Tibial artery (tissue), 4 donors: ENCODE results near the gene LDB1.

Experiments used
- DNase-seq, 2 donors: peaks; one replicate each; pipeline ENCODE4 v3.0.0-alpha.2; 2019
- H3K27ac ChIP-seq, 2 donors: fragments of 200-600 bp; sonication (generic) in 1 of 2; 1 replicate in 1 of 2; 2 replicates in 1 of 2; pipeline ENCODE4 v1.5.1; 2018 to 2019; ENCODE audit warnings: mild to moderate bottlenecking in 1 of 2
- H3K27me3 ChIP-seq, 2 donors: fragments of 200-600 bp; sonication (generic) in 1 of 2; one replicate each; pipeline versions ENCODE4 v1.5.1 to v1.6.0; 2016 to 2019
- H3K36me3 ChIP-seq, 3 donors: fragments of 200-600 bp; sonication (generic) in 2 of 3; one replicate each; pipeline ENCODE4 v1.5.1; 2016 to 2019; ENCODE audit warnings: mild to moderate bottlenecking in 2 of 3
- H3K4me1 ChIP-seq, 4 donors: fragments of 200-600 bp; sonication (generic) in 2 of 4; 1 replicate in 3 of 4; 2 replicates in 1 of 4; pipeline ENCODE4 v1.5.1; 2016 to 2019
- H3K4me3 ChIP-seq, 2 donors: fragments of 200-600 bp; sonication (generic) in 1 of 2; 1 replicate in 1 of 2; 2 replicates in 1 of 2; pipeline ENCODE4 v1.5.1; 2018 to 2019; ENCODE audit warnings: mild to moderate bottlenecking in 2 of 2
- H3K9me3 ChIP-seq, 3 donors: fragments of 200-600 bp; sonication (generic) in 1 of 3; one replicate each; pipeline ENCODE4 v1.5.1; 2016 to 2019
- intact Hi-C: fragments of 100-400 bp; cut with DNase I; formaldehyde crosslinking; loops from one replicate; pipeline ENCODE4 v1.15.0; 2023; ENCODE audit warnings: low total_unique reads
- TF ChIP-seq, protein P1 (sequence below), 2 experiments: fragments of 200-600 bp in 1 of 2; fragments of 450-650 bp in 1 of 2; IDR thresholded peaks; one replicate each; pipeline ENCODE4 v1.5.1; 2017 to 2019; ENCODE audit warnings: antibody characterized with exemption in 2 of 2, mild to moderate bottlenecking in 1 of 2, moderate library complexity in 1 of 2

The LDB1 gene

DNA sequence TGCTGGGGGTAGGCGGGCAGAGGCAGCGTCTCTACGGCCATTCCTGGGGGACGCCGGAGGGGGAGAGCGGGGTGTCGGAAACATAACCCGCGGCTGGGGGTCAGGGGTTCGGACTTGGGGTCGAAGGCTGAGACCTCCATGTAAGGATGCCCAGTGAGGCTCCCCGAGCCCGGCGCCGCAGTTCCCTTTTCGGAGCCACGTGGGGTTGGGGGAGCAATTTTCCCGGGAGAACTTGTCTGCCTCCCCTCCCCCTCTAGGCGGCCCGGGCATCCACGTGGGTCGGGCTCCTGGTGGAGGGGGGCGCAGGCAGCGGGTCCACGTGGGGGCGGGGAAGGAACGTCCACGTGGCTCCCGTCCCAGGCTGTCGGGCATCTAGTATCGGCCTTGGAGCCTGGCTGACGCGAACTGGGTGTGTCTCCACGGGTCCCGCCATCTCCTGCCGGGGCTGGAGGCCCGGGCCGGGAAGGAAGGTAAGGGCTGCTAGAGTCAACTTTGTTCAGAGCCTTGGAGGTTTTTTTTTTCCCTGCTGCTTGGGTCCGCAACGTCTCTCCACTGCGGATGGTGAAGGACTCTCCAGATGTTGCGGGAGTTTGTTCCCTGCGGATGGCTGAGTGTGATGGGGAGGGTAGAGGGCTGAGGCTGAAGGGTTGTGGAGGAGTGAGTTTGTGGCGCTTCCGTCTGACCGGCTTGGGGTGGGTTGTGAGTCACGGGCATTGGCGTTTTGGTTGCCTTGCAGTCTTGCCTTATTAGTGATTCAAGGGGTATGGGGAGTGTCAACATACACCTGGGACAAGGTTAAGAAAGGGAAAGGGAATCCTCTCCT, 13.4 kb upstream of the LDB1 start:
- Histone ChIP-seq H3K4me1 (peaks cover 0 to 33% (median 22%) of the 10 kb centered on the region in 4 donors), H3K4me3 (peak overlapping the region; percentile 80 to 99), H3K36me3 (peaks cover 10 to 11% (median 11%) of the 10 kb centered on the region in 3 donors), H3K27me3 (no peaks in the 10 kb centered on the region), H3K9me3 (no peaks in the 10 kb centered on the region), H3K27ac (peak overlapping the region; percentile 90 to 94)
- intact Hi-C loops = no loop called here
- TF ChIP-seq, protein P1, sequence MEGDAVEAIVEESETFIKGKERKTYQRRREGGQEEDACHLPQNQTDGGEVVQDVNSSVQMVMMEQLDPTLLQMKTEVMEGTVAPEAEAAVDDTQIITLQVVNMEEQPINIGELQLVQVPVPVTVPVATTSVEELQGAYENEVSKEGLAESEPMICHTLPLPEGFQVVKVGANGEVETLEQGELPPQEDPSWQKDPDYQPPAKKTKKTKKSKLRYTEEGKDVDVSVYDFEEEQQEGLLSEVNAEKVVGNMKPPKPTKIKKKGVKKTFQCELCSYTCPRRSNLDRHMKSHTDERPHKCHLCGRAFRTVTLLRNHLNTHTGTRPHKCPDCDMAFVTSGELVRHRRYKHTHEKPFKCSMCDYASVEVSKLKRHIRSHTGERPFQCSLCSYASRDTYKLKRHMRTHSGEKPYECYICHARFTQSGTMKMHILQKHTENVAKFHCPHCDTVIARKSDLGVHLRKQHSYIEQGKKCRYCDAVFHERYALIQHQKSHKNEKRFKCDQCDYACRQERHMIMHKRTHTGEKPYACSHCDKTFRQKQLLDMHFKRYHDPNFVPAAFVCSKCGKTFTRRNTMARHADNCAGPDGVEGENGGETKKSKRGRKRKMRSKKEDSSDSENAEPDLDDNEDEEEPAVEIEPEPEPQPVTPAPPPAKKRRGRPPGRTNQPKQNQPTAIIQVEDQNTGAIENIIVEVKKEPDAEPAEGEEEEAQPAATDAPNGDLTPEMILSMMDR (IDR thresholded peaks at IDR 0.05) = no peak
- DNase-seq = peak; percentile 55 to 87

GRCh38 chr10:102132563-102133372, 12.6 kb upstream of the LDB1 start, which contains the start of gene PPRC1:
Gene PPRC1 (plus strand): TSS chr10:102133040. CDS start chr10:102133069, 29 bp downstream.
- Histone ChIP-seq H3K4me1 (peaks cover 0 to 33% (median 22%) of the 10 kb centered on the region in 4 donors), H3K36me3 (peaks cover 2 to 3% (median 2%) of the 10 kb centered on the region in 3 donors), H3K27ac (peak within 1 kb of the TSS; percentile 90 to 94), H3K4me3 (peak within 1 kb of the TSS; percentile 80 to 99), H3K27me3 (no peaks in the 10 kb centered on the region), H3K9me3 (no peaks in the 10 kb centered on the region)
- intact Hi-C loops = loop anchor here (1.0 kb wide), 1 partner anchor 20 kb away; the partner anchor contains the start of gene NOLC1
- TF ChIP-seq, protein P1 (IDR thresholded peaks at IDR 0.05) = peak; percentile 89 to 94
- DNase-seq = peak; percentile 99 to 100

DNA sequence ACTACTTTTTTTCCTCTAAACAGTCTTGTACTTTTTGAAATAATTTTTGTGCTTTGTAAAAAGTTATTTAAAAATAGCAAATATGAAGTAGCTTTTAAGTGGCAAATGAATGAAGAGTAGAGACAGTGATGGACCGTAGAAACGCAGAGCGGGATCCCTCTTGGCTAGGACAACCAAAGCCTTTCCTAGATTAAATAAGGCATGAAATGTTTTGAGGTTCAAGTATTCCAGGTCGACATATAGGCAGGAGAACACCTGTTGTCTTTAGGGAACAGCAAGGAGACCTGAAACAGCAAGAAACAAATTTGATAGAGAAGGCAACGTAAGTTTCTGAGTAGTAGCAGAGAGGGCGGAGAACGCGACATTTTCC, 12.0 kb upstream of the LDB1 start:
- peak overlapping the region; percentile 90 to 94 for H3K27ac ChIP-seq
- H3K36me3 ChIP-seq = no peaks in the 10 kb centered on the region
- H3K27me3 ChIP-seq = no peaks in the 10 kb centered on the region
- no peaks in the 10 kb centered on the region for H3K9me3 ChIP-seq
- TF ChIP-seq, protein P1 (IDR thresholded peaks at IDR 0.05) = no peak
- peak overlapping the region; percentile 80 to 99 for H3K4me3 ChIP-seq
- no peak for DNase-seq
- peaks cover 0 to 33% (median 22%) of the 10 kb centered on the region in 4 donors for H3K4me1 ChIP-seq
- intact Hi-C loops = loop anchor here (1.0 kb wide), 1 partner anchor 20 kb away; the partner anchor contains the start of gene NOLC1

DNA sequence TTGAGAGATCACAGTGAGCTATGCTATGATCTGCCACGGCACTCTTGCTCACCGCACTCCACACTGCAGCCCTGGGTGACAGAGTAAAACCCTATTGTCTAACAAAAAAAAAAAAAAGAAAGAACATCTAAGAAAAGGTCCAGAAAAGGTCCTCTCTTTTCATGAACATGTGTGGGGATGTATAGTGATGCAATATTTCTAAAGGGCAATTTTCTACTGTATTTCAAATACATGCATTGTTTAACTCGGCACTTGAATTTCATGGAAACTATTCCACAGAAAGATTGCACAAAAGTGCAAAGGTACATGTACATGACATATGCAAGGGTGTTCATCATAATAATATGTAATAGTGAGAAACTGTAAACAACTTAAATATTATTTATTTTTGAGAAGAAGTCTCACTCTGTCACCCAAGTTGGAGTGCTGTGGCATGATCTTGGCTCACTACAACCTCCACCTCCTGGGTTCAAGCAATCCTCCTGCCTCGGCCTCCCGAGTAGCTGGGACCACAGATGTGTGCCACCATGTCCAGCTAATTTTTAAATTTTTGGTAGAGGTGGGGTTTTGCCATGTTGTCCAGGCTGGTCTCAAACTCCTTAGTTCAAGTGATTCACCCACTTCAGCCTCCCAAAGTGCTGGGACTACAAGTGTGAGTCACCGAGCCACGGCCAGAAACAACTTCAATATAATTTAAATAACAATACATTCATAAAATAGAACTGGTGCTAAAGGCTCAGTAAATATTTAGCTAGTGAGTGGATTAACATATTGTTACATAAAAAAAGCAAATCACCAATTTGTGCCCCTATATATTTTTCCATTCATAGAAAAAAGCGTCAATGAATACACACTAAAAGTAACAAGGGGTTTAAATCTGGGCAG, 11.4 kb upstream of the LDB1 start:
- H3K4me3 ChIP-seq = no peak overlapping the region
- no peaks in the 10 kb centered on the region for H3K27me3 ChIP-seq
- TF ChIP-seq, protein P1 (IDR thresholded peaks at IDR 0.05) = no peak
- H3K36me3 ChIP-seq = no peaks in the 10 kb centered on the region
- DNase-seq = no peak
- intact Hi-C loops = loop anchor here (1.0 kb wide), 1 partner anchor 21 kb away; the partner anchor contains the start of gene NOLC1
- no peaks in the 10 kb centered on the region for H3K9me3 ChIP-seq
- peaks cover 0 to 33% (median 22%) of the 10 kb centered on the region in 4 donors for H3K4me1 ChIP-seq
- H3K27ac ChIP-seq = peak overlapping the region in 1 of 2 donors; percentile 94

GRCh38 chr10:102123223-102123622, 3.1 kb upstream of the LDB1 start:
- intact Hi-C loops = no loop called here
- Histone ChIP-seq H3K9me3 (no peaks in the 10 kb centered on the region), H3K27ac (no peak overlapping the region), H3K27me3 (no peaks in the 10 kb centered on the region), H3K4me3 (no peak overlapping the region), H3K36me3 (no peaks in the 10 kb centered on the region), H3K4me1 (peaks cover 0 to 26% (median 20%) of the 10 kb centered on the region in 4 donors)
- TF ChIP-seq, protein P1 (IDR thresholded peaks at IDR 0.05) = no peak
- DNase-seq = no peak
